Lower leg skin (tissue), 3 donors: ENCODE measurements around the gene GPN1.

ENCODE experiments used
- POLR2A ChIP-seq, 2 donors: fragments of 450-650 bp; IDR thresholded peaks; one replicate each; pipeline ENCODE4 v1.6.1; 2016 to 2017; ENCODE audit warnings: antibody characterized with exemption in 2 of 2, mild to moderate bottlenecking in 1 of 2, moderate library complexity in 1 of 2
- TF ChIP-seq, protein P1 (sequence below), 3 donors: fragments of 450-650 bp; IDR thresholded peaks; one replicate each; pipeline ENCODE4 v1.5.1; 2016; ENCODE audit warnings: antibody characterized with exemption in 3 of 3, mild to moderate bottlenecking in 3 of 3, moderate library complexity in 2 of 3

GRCh38 chr2:27647289-27647688, 18.4 kb downstream of the GPN1 start:
- TF ChIP-seq, protein P1, sequence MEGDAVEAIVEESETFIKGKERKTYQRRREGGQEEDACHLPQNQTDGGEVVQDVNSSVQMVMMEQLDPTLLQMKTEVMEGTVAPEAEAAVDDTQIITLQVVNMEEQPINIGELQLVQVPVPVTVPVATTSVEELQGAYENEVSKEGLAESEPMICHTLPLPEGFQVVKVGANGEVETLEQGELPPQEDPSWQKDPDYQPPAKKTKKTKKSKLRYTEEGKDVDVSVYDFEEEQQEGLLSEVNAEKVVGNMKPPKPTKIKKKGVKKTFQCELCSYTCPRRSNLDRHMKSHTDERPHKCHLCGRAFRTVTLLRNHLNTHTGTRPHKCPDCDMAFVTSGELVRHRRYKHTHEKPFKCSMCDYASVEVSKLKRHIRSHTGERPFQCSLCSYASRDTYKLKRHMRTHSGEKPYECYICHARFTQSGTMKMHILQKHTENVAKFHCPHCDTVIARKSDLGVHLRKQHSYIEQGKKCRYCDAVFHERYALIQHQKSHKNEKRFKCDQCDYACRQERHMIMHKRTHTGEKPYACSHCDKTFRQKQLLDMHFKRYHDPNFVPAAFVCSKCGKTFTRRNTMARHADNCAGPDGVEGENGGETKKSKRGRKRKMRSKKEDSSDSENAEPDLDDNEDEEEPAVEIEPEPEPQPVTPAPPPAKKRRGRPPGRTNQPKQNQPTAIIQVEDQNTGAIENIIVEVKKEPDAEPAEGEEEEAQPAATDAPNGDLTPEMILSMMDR (IDR thresholded peaks at IDR 0.05): no peak
- no peak for TF ChIP-seq POLR2A (IDR thresholded peaks at IDR 0.05)
